GM18867 (cell line): ENCODE data around the gene KRT31.
"Not testable (repeated sequence)": the region's sequence is repeated elsewhere in the genome, so short reads cannot be mapped to it uniquely, and the experiment has no call there.

ENCODE experiments used
- ATAC-seq: cut with Tn5 transposase; IDR thresholded peaks from one replicate; pipeline ENCODE4 v1.9.1; 2021; ENCODE audit warnings: mild to moderate bottlenecking, moderate library complexity; ENCODE audit not compliant: unreplicated experiment

KRT31 gene

GRCh38 chr17:41396996-41397660 lies at the start of gene KRT31:
KRT31 (minus strand) TSS chr17:41397608; CDS start chr17:41397539, 69 bp downstream.
- ATAC-seq, result no peak

- no peak for ATAC-seq
These were observed 49.4 kb upstream of the KRT31 start for GRCh38 chr17:41446806-41447205.

- ATAC-seq, result no peak
These were observed 47.2 kb upstream of the KRT31 start for GRCh38 chr17:41444640-41445039.

GRCh38 chr17:41444186-41444585 lies 46.8 kb upstream of the KRT31 start:
- no peak for ATAC-seq

- ATAC-seq, result no peak
These were observed 45.3 kb upstream of the KRT31 start for GRCh38 chr17:41442739-41443138.

- ATAC-seq, result no peak
These were observed 43.2 kb upstream of the KRT31 start, which contains the start of gene KRT38 for GRCh38 chr17:41440531-41441033. KRT38 (minus strand) TSS chr17:41440983; CDS start chr17:41440921, 62 bp downstream.

GRCh38 chr17:41439375-41439774 lies 42.0 kb upstream of the KRT31 start:
- no peak for ATAC-seq

- no peak for ATAC-seq
These were observed 40.4 kb upstream of the KRT31 start for GRCh38 chr17:41437769-41438168.

- ATAC-seq, result no peak
These were observed 39.8 kb upstream of the KRT31 start for GRCh38 chr17:41437254-41437653.

- ATAC-seq, result no peak
These were observed 37.0 kb upstream of the KRT31 start for GRCh38 chr17:41434415-41434814.

- ATAC-seq, result no peak
These were observed 36.6 kb upstream of the KRT31 start for GRCh38 chr17:41434005-41434404.

GRCh38 chr17:41433586-41433985 lies 36.2 kb upstream of the KRT31 start:
- ATAC-seq, result no peak

- ATAC-seq, result not testable (repeated sequence)
These were observed 33.0 kb upstream of the KRT31 start for GRCh38 chr17:41430376-41430775.

- ATAC-seq, result no peak
These were observed 32.3 kb upstream of the KRT31 start for GRCh38 chr17:41429667-41430066.

- ATAC-seq, result no peak
These were observed 31.3 kb upstream of the KRT31 start for GRCh38 chr17:41428591-41429291.

GRCh38 chr17:41424111-41424635 lies 26.8 kb upstream of the KRT31 start, which contains the start of gene KRT37:
KRT37 (minus strand) TSS chr17:41424585; CDS start chr17:41424523, 62 bp downstream.
- ATAC-seq, result no peak

- not testable (repeated sequence) for ATAC-seq
These were observed 25.2 kb upstream of the KRT31 start for GRCh38 chr17:41422586-41422985.

- no peak for ATAC-seq
These were observed 24.2 kb upstream of the KRT31 start for GRCh38 chr17:41421617-41422016.

- no peak for ATAC-seq
These were observed 23.7 kb upstream of the KRT31 start for GRCh38 chr17:41421116-41421515.

- ATAC-seq, result no peak
These were observed 22.7 kb upstream of the KRT31 start for GRCh38 chr17:41420134-41420533.

- no peak for ATAC-seq
These were observed 22.3 kb upstream of the KRT31 start for GRCh38 chr17:41419716-41420115.
